Measurements from ENCODE around the gene OCA2.

Gene OCA2

GRCh38 chr15:27872355-27872754, 226.8 kb downstream of the OCA2 start:
- H3F3A ChIP-seq (ENCODE audit: insufficient read depth) = no peaks in the 10 kb centered on the region
- no peak for TF ChIP-seq CTCF (IDR thresholded peaks at IDR 0.05; ENCODE audit: insufficient read depth, low read length, poor library complexity, severe bottlenecking)
- no peak for TF ChIP-seq EZH2phosphoT487 (conservative IDR thresholded peaks at IDR 0.05; ENCODE audit: low read length)
- no peak overlapping the region for H3K4me2 ChIP-seq (ENCODE audit: low read depth, low read length, poor library complexity, severe bottlenecking)
- H3K27me3 ChIP-seq (ENCODE audit: low read length) = no peaks in the 10 kb centered on the region
- no peak overlapping the region for H3K27ac ChIP-seq (ENCODE audit: low read depth, low read length)
- H3K9ac ChIP-seq (ENCODE audit: low read length) = no peak overlapping the region
- no peak overlapping the region for H3K4me3 ChIP-seq (ENCODE audit: insufficient read depth, low read length, poor library complexity, severe bottlenecking)
- no peak overlapping the region for H2AFZ ChIP-seq (ENCODE audit: low read depth, low read length, severe bottlenecking)
- no peaks in the 10 kb centered on the region for H3K79me2 ChIP-seq (ENCODE audit: insufficient read depth, low read length)
- no peaks in the 10 kb centered on the region for H3K9me3 ChIP-seq (ENCODE audit: insufficient read depth, low read length)
- no peaks in the 10 kb centered on the region; the same call in 1 of the 2 replicates for H4K20me1 ChIP-seq (ENCODE audit: low read depth, low read length)
- no peaks in the 10 kb centered on the region for H3K36me3 ChIP-seq (ENCODE audit: low read length)
- no peaks in the 10 kb centered on the region for H3K9me2 ChIP-seq (replicated peaks; ENCODE audit: insufficient read depth, low read length)

- no peak overlapping the region for H3K4me2 ChIP-seq (ENCODE audit: low read depth, low read length, poor library complexity, severe bottlenecking)
- H3F3A ChIP-seq (ENCODE audit: insufficient read depth) = no peaks in the 10 kb centered on the region
- TF ChIP-seq EZH2phosphoT487 (conservative IDR thresholded peaks at IDR 0.05; ENCODE audit: low read length) = no peak
- TF ChIP-seq CTCF (IDR thresholded peaks at IDR 0.05; ENCODE audit: insufficient read depth, low read length, poor library complexity, severe bottlenecking) = no peak
- H4K20me1 ChIP-seq (ENCODE audit: low read depth, low read length) = no peaks in the 10 kb centered on the region; the same call in 1 of the 2 replicates
- H3K9me2 ChIP-seq (replicated peaks; ENCODE audit: insufficient read depth, low read length) = no peaks in the 10 kb centered on the region
- H3K79me2 ChIP-seq (ENCODE audit: insufficient read depth, low read length) = no peaks in the 10 kb centered on the region
- no peaks in the 10 kb centered on the region for H3K9me3 ChIP-seq (ENCODE audit: insufficient read depth, low read length)
- H2AFZ ChIP-seq (ENCODE audit: low read depth, low read length, severe bottlenecking) = no peak overlapping the region
- no peaks in the 10 kb centered on the region for H3K27me3 ChIP-seq (ENCODE audit: low read length)
- H3K9ac ChIP-seq (ENCODE audit: low read length) = no peak overlapping the region
- no peak overlapping the region for H3K27ac ChIP-seq (ENCODE audit: low read depth, low read length)
- no peak overlapping the region for H3K4me3 ChIP-seq (ENCODE audit: insufficient read depth, low read length, poor library complexity, severe bottlenecking)
- no peaks in the 10 kb centered on the region for H3K36me3 ChIP-seq (ENCODE audit: low read length)
These were observed 227.2 kb downstream of the OCA2 start for GRCh38 chr15:27871902-27872260.

GRCh38 chr15:27871078-27871901, 227.8 kb downstream of the OCA2 start:
- Histone ChIP-seq H3K9me2 (replicated peaks; ENCODE audit: insufficient read depth, low read length) (no peaks in the 10 kb centered on the region), H3K4me3 (ENCODE audit: insufficient read depth, low read length, poor library complexity, severe bottlenecking) (no peak overlapping the region), H3F3A (ENCODE audit: insufficient read depth) (no peaks in the 10 kb centered on the region), H3K4me2 (ENCODE audit: low read depth, low read length, poor library complexity, severe bottlenecking) (no peak overlapping the region), H3K36me3 (ENCODE audit: low read length) (no peaks in the 10 kb centered on the region), H3K9me3 (ENCODE audit: insufficient read depth, low read length) (no peaks in the 10 kb centered on the region), H3K27ac (ENCODE audit: low read depth, low read length) (no peak overlapping the region), H4K20me1 (ENCODE audit: low read depth, low read length) (no peaks in the 10 kb centered on the region; the same call in 1 of the 2 replicates), H2AFZ (ENCODE audit: low read depth, low read length, severe bottlenecking) (no peak overlapping the region), H3K27me3 (ENCODE audit: low read length) (no peaks in the 10 kb centered on the region), H3K79me2 (ENCODE audit: insufficient read depth, low read length) (no peaks in the 10 kb centered on the region), H3K9ac (ENCODE audit: low read length) (no peak overlapping the region)
- TF ChIP-seq CTCF (IDR thresholded peaks at IDR 0.05; ENCODE audit: insufficient read depth, low read length, poor library complexity, severe bottlenecking) = no peak
- no peak for TF ChIP-seq EZH2phosphoT487 (conservative IDR thresholded peaks at IDR 0.05; ENCODE audit: low read length)
